B cell (primary cell): Measurements from ENCODE around the gene EEF1A2. TPM values are rescaled to one million over a fixed set of nuclear protein-coding genes. Genes with fewer than 3 reads are reported as not detected.

Experiments used
- ATAC-seq: fragments of 200-7000 bp; cut with Tn5 transposase; one replicate; pipeline ENCODE4 v1.10.0; 2021; ENCODE audit warnings: low read depth, mild to moderate bottlenecking, moderate number of reproducible peaks, moderate library complexity
- CTCF ChIA-PET: fragments of 350-600 bp; sonication (Branson Sonifier 250); formaldehyde crosslinking; loops from one replicate; lab custom pipeline; 2021; ENCODE audit warnings: antibody characterized with exemption, inconsistent platforms; lab: Charles Lee
- POLR2A ChIA-PET: fragments of 350-600 bp; sonication (Branson Sonifier 250); formaldehyde crosslinking; loops from one replicate; lab custom pipeline; 2021; ENCODE audit warnings: antibody characterized with exemption; lab: Charles Lee
- DNase-seq: peaks from one replicate; pipeline ENCODE4 v3.0.0; 2013
- H2AFZ ChIP-seq: 2 replicates; pipeline ENCODE4 v1.6.1; 2012; ENCODE audit warnings: mild to moderate bottlenecking, low read depth, low read length; ENCODE audit not compliant: insufficient read depth, poor library complexity, severe bottlenecking
- H3K27ac ChIP-seq, 2 donors: 1 replicate in 1 of 2; 2 replicates in 1 of 2; pipeline ENCODE4 v1.5.1; 2012 to 2013; ENCODE audit warnings: low read length in 2 of 2, mild to moderate bottlenecking in 2 of 2, moderate library complexity in 1 of 2
- H3K27me3 ChIP-seq, 4 experiments: fragments of 200-600 bp in 1 of 4; sonication (generic) in 1 of 4; replicated peaks in 1 of 4; 1 replicate in 2 of 4; 2 replicates in 2 of 4; pipeline versions ENCODE4 v1.6.1 to v1.7.0; 2013 to 2016; ENCODE audit warnings: low read length in 3 of 4, mild to moderate bottlenecking in 2 of 4, mixed read lengths in 1 of 4, moderate library complexity in 1 of 4; ENCODE audit not compliant: insufficient read depth in 4 of 4, control insufficient read depth in 3 of 4; ENCODE audit errors: control extremely low read depth in 1 of 4
- H3K36me3 ChIP-seq, 2 experiments: replicated peaks in 1 of 2; 1 replicate in 1 of 2; 2 replicates in 1 of 2; pipeline versions ENCODE4 v1.6.1 to v1.7.1; 2013; ENCODE audit warnings: low read length in 1 of 2; ENCODE audit not compliant: insufficient read depth in 2 of 2, control insufficient read depth in 1 of 2; ENCODE audit errors: control extremely low read depth in 1 of 2, extremely low read depth in 1 of 2
- H3K4me1 ChIP-seq, 2 donors: fragments of 200-600 bp in 1 of 2; sonication (generic) in 1 of 2; 1 replicate in 1 of 2; 2 replicates in 1 of 2; pipeline versions ENCODE4 v1.5.1 to v1.6.1; 2013 to 2017; ENCODE audit warnings: low read length in 2 of 2; ENCODE audit not compliant: control insufficient read depth in 2 of 2, insufficient read depth in 2 of 2
- H3K4me2 ChIP-seq: replicated peaks from 2 replicates; pipeline ENCODE3; 2012; ENCODE audit warnings: mild to moderate bottlenecking, low read depth, low read length; ENCODE audit not compliant: poor library complexity, severe bottlenecking
- H3K4me3 ChIP-seq, 5 experiments: fragments of 200-600 bp in 1 of 5; sonication (generic) in 1 of 5; 1 replicate in 3 of 5; 2 replicates in 2 of 5; pipeline versions ENCODE4 v1.5.1 to v1.7.0; 2011 to 2016; ENCODE audit warnings: low read length in 4 of 5, mild to moderate bottlenecking in 4 of 5, low read depth in 2 of 5, control low read depth in 1 of 5, moderate library complexity in 1 of 5; ENCODE audit not compliant: insufficient read depth in 1 of 5; ENCODE audit errors: control extremely low read depth in 1 of 5, extremely low read depth in 1 of 5
- H3K79me2 ChIP-seq: fragments of 200-600 bp; sonication (generic); one replicate; pipeline ENCODE4 v1.6.0; 2016; ENCODE audit warnings: low read length; ENCODE audit not compliant: control insufficient read depth, insufficient read depth
- H3K9ac ChIP-seq: fragments of 200-600 bp; sonication (generic); 2 replicates; pipeline ENCODE4 v1.6.1; 2017; ENCODE audit warnings: mild to moderate bottlenecking, low read length, moderate library complexity
- H3K9me3 ChIP-seq, 3 donors: one replicate each; pipeline versions ENCODE4 v1.6.1 to v1.7.1; 2013; ENCODE audit warnings: low read length in 2 of 3; ENCODE audit not compliant: control insufficient read depth in 2 of 3, insufficient read depth in 1 of 3; ENCODE audit errors: control extremely low read depth in 1 of 3
- H4K20me1 ChIP-seq: 2 replicates; pipeline ENCODE4 v1.6.0; 2012; ENCODE audit warnings: mild to moderate bottlenecking, low read length; ENCODE audit not compliant: insufficient read depth, control insufficient read depth, poor library complexity, severe bottlenecking
- H3K27ac Mint-ChIP-seq: one replicate; pipeline ENCODE4 v1.8.0; 2021; ENCODE audit warnings: mixed read lengths
- H3K27me3 Mint-ChIP-seq: one replicate; pipeline ENCODE4 v1.8.0; 2021; ENCODE audit warnings: mixed read lengths
- H3K4me1 Mint-ChIP-seq: one replicate; pipeline ENCODE4 v1.8.0; 2021; ENCODE audit warnings: mixed read lengths
- H3K4me3 Mint-ChIP-seq: one replicate; pipeline ENCODE4 v1.8.0; 2021; ENCODE audit warnings: mixed read lengths
- H3K9me3 Mint-ChIP-seq: one replicate; pipeline ENCODE4 v1.8.0; 2022; ENCODE audit warnings: mixed read lengths; ENCODE audit not compliant: insufficient read depth
- CTCF ChIP-seq: fragments of 200-600 bp; IDR thresholded peaks from one replicate; pipeline ENCODE4 v1.8.0; 2022; ENCODE audit warnings: antibody characterized with exemption, mild to moderate bottlenecking
- EZH2 ChIP-seq: IDR thresholded peaks from 2 replicates; pipeline ENCODE4 v1.6.1; 2012; ENCODE audit warnings: borderline replicate concordance, low read depth, mild to moderate bottlenecking, moderate library complexity, low read length; ENCODE audit not compliant: insufficient read depth, poor library complexity, severe bottlenecking
- WGBS: methylation state at CpG from one replicate; pipeline ENCODE4 v1.1.5; 2013; ENCODE audit warnings: missing lambda C conversion rate; ENCODE audit not compliant: insufficient coverage; 5-methylcytosine and 5-hydroxymethylcytosine counted together
- intact Hi-C: fragments of 100-400 bp; cut with micrococcal nuclease; formaldehyde crosslinking; loops from one replicate; pipeline ENCODE4 v1.10.0; 2022
- polyA plus RNA-seq: library from polyadenylated mRNA; depleted of rRNA; stranded (reverse); fragments of >200 nt; gene quantifications from 2 replicates; pipeline ENCODE4 v1.2.3, GENCODE V29; 2012
- total RNA-seq, 2 donors: library from RNA; stranded (reverse); fragments of 120-200 nt in 1 of 2; gene quantifications; 1 replicate in 1 of 2; 2 replicates in 1 of 2; pipeline versions ENCODE4 v1.2.3 to v1.2.4, GENCODE V29; 2013 to 2022

EEF1A2 gene
- total and polyA plus RNA-seq, 2 donors (not counting 1 experiment from before 2014, with no cell fraction given) = 2.2 to 2.9 TPM

DNA sequence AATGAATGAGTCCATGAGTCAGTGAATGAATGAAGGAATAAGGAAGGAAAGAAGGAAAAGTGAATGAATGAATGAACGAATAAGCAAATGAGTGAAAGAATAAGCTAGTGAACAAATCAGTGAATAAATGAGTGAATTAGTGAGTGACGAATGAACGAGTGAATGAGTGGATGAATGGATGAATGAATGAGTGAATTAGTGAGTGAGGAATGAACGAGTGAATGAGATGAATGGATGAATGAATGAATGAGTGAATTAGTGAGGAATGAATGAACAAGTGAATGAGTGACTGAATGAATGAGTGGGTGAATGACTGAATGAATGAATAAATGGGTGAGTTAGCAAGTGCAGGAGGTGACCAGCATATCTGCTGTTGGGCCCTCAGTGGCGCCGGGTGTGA, 44.9 kb upstream of the EEF1A2 start:
- Mint-ChIP-seq H3K4me3 (no peak overlapping the region), H3K9me3 (no peaks in the 10 kb centered on the region), H3K27me3 (no peaks in the 10 kb centered on the region), H3K4me1 (peaks cover 56% of the 10 kb centered on the region), H3K27ac (peak overlapping the region; percentile 28)
- TF ChIP-seq EZH2 = no peak
- no peak for TF ChIP-seq CTCF
- no peaks in the 10 kb centered on the region for H3K9me3 ChIP-seq
- ATAC-seq = no peak
- ChIA-PET POLR2A (interaction anchor here (2.0 to 2.1 kb wide), 2 partner anchors 9 to 11 kb away, joined by 8 to 11 read pairs; partner anchors contain the start of gene FNDC11), CTCF (interaction anchor here (1.6 to 2.8 kb wide), 2 partner anchors 9 to 47 kb away, joined by 4 to 10 read pairs; no protein-coding TSS in a partner anchor)
- 94% methylated on average over 6 of the region's 6 CpGs for WGBS
- H3K9ac ChIP-seq = no peak overlapping the region
- no peak for DNase-seq
- peak overlapping the region; percentile 56 for H3K4me2 ChIP-seq
- H3K27me3 ChIP-seq = peaks cover 0 to 3% (median 1%) of the 10 kb centered on the region in 4 experiments
- H3K79me2 ChIP-seq = no peaks in the 10 kb centered on the region
- H2AFZ ChIP-seq = no peak overlapping the region
- H3K36me3 ChIP-seq = no peaks in the 10 kb centered on the region
- H4K20me1 ChIP-seq = no peaks in the 10 kb centered on the region
- no peak overlapping the region for H3K27ac ChIP-seq
- H3K4me3 ChIP-seq = no peak overlapping the region
- intact Hi-C loops = no loop called here
- peaks cover 45 to 75% of the 10 kb centered on the region in 2 donors for H3K4me1 ChIP-seq

GRCh38 chr20:63543131-63543530, 44.2 kb upstream of the EEF1A2 start:
- H3K36me3 ChIP-seq = no peaks in the 10 kb centered on the region
- WGBS = 91% methylated on average over 10 of the region's 10 CpGs

More at GRCh38 chr20:63543131-63543530, 44.2 kb upstream of the EEF1A2 start:
- peaks cover 58% of the 10 kb centered on the region for H3K4me1 Mint-ChIP-seq
- intact Hi-C loops = no loop called here
- ATAC-seq = peak; percentile 16
- H3K4me3 ChIP-seq = peak overlapping the region in 1 of 5 experiments; percentile 4
- H3K27ac ChIP-seq = peak overlapping the region in 1 of 2 donors; percentile 22
- no peaks in the 10 kb centered on the region for H4K20me1 ChIP-seq
- H3K4me1 ChIP-seq = peaks cover 44 to 75% of the 10 kb centered on the region in 2 donors
- H3K79me2 ChIP-seq = no peaks in the 10 kb centered on the region
- H3K27ac Mint-ChIP-seq = peak overlapping the region; percentile 89
- no peak overlapping the region for H2AFZ ChIP-seq
- H3K4me2 ChIP-seq = peak overlapping the region; percentile 56
- ChIA-PET CTCF (interaction anchor here (1.6 to 2.8 kb wide), 2 partner anchors 9 to 47 kb away, joined by 4 to 10 read pairs; no protein-coding TSS in a partner anchor), POLR2A (interaction anchor here (0.6 to 2.1 kb wide), 6 partner anchors 9 to 91 kb away, joined by 3 to 11 read pairs (median 6); partner anchors contain the start of genes FNDC11 and GMEB2)
- H3K9me3 Mint-ChIP-seq = no peaks in the 10 kb centered on the region
- H3K9ac ChIP-seq = no peak overlapping the region
- TF ChIP-seq EZH2 = no peak
- TF ChIP-seq CTCF = no peak
- DNase-seq = no peak
- H3K4me3 Mint-ChIP-seq = peak overlapping the region; percentile 74
- peaks cover 0 to 2% (median 0%) of the 10 kb centered on the region in 4 experiments for H3K27me3 ChIP-seq
- no peaks in the 10 kb centered on the region for H3K9me3 ChIP-seq
- H3K27me3 Mint-ChIP-seq = no peaks in the 10 kb centered on the region
